ENCODE results near the gene GDF7. TPM values are rescaled to one million over a fixed set of nuclear protein-coding genes. Genes with fewer than 3 reads are reported as not detected.

Gene GDF7
- total RNA-seq, 3 donors from 2014 or later, result 0.14 to 0.73 (median 0.14) TPM

GRCh38 chr2:20647738-20648137 is 19.2 kb upstream of the GDF7 start:
- no peak for ATAC-seq
- no peaks in the 10 kb centered on the region for H3K36me3 ChIP-seq (ENCODE audit: low read depth)
- DNase-seq, result no peak
- intact Hi-C loops (cut with DNase I, micrococcal nuclease), result no loop called here
- H3K9me3 ChIP-seq, result no peaks in the 10 kb centered on the region
- H3K4me1 ChIP-seq (ENCODE audit: low read depth), result peaks cover 19% of the 10 kb centered on the region
- no peak overlapping the region for H3K4me3 ChIP-seq
- TF ChIP-seq, protein P1, sequence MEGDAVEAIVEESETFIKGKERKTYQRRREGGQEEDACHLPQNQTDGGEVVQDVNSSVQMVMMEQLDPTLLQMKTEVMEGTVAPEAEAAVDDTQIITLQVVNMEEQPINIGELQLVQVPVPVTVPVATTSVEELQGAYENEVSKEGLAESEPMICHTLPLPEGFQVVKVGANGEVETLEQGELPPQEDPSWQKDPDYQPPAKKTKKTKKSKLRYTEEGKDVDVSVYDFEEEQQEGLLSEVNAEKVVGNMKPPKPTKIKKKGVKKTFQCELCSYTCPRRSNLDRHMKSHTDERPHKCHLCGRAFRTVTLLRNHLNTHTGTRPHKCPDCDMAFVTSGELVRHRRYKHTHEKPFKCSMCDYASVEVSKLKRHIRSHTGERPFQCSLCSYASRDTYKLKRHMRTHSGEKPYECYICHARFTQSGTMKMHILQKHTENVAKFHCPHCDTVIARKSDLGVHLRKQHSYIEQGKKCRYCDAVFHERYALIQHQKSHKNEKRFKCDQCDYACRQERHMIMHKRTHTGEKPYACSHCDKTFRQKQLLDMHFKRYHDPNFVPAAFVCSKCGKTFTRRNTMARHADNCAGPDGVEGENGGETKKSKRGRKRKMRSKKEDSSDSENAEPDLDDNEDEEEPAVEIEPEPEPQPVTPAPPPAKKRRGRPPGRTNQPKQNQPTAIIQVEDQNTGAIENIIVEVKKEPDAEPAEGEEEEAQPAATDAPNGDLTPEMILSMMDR (IDR thresholded peaks at IDR 0.05), result no peak

DNA sequence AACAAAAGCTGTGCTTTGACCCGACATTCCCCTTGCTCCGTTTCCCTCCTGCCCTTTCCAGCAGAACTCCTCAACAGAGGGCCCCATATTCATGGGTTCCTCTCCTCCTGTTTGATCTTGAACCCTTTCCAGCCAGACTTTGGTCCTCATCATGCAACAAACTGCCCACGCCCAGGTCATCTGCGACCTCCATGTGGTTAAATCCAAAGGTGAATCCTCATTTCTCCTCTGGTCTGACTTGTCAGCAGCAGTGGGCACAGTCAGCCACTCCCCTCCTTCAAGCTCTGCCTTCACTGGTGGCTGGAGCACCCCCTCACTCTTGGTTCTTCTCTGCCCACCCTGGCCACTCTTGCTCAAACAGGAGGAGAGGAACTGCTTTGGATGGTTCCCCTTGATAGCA is 18.7 kb upstream of the GDF7 start:
- Histone ChIP-seq H3K9me3 (no peaks in the 10 kb centered on the region), H3K4me3 (no peak overlapping the region), H3K4me1 (ENCODE audit: low read depth) (peaks cover 19% of the 10 kb centered on the region), H3K36me3 (ENCODE audit: low read depth) (no peaks in the 10 kb centered on the region)
- intact Hi-C loops (cut with DNase I, micrococcal nuclease), result no loop called here
- DNase-seq (peak in 1 of 3 donors; percentile 16), ATAC-seq (no peak)
- TF ChIP-seq, protein P1 (IDR thresholded peaks at IDR 0.05), result no peak

DNA sequence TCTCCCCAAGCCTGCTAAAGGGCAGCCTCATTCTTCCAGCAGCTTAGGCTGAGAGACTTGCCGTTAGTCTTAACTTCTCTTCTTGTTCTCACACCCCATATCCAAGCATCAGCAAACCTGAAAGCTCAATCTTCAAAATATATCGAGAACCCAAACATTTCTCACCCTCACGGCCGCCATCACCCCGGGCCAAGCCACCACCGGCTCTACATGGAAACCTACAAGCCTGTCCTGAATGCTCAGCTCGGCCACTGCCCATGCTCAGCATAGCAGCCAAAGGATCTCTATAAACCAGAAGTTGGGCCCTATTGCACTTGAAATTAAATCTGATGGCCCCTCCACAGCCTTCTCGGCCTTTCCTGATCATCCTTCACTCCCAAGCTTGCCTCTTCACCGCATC is 18.1 kb upstream of the GDF7 start:
- TF ChIP-seq, protein P1 (IDR thresholded peaks at IDR 0.05), result no peak
- DNase-seq (peak in 1 of 3 donors; percentile 21), ATAC-seq (no peak)
- peaks cover 19% of the 10 kb centered on the region for H3K4me1 ChIP-seq (ENCODE audit: low read depth)
- no peaks in the 10 kb centered on the region for H3K9me3 ChIP-seq
- intact Hi-C loops (cut with DNase I, micrococcal nuclease), result no loop called here
- no peak overlapping the region for H3K4me3 ChIP-seq
- no peaks in the 10 kb centered on the region for H3K36me3 ChIP-seq (ENCODE audit: low read depth)

DNA sequence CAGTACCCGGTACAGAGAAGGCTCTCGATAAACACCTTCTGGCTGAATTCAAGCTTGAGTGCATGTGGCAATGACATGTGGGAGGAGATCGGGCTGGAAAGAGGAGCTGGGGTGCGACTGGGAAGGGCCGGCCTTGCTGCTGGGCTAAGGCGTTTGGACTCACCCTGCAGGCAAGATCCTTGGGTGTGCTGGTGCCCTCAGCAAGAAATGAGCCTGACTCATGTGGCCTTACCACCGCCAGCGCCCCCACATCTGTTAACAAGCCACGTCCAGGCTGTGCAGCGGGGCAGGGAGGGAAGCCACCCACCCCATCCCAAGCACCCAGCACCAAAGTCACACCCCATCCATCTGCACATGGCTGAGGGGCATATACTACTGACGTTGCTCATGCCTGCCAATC is 17.4 kb upstream of the GDF7 start:
- no peaks in the 10 kb centered on the region for H3K9me3 ChIP-seq
- H3K4me1 ChIP-seq (ENCODE audit: low read depth), result peaks cover 19% of the 10 kb centered on the region
- DNase-seq (peak in 1 of 3 donors; percentile 28), ATAC-seq (no peak)
- intact Hi-C loops (cut with DNase I, micrococcal nuclease), result no loop called here
- no peaks in the 10 kb centered on the region for H3K36me3 ChIP-seq (ENCODE audit: low read depth)
- TF ChIP-seq, protein P1 (IDR thresholded peaks at IDR 0.05), result no peak
- H3K4me3 ChIP-seq, result no peak overlapping the region

DNA sequence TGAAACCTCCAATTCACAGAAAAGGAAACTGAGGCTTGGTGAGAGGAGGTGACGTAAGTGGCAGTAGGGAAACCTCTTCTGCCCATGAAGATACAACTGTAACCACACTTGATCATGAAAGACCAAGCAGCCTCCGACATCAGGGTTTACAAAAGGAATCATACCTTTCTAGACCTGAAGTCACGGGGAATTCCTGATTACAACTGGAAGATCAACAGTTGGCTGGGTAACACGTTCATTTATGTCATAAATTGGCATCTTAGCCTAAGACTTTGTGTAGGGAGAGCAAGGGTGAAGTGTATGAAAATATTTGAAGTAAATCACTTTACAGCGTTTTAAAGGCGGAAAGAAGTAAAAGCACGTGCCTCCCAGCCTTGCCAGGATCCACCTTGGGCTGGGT is 17.0 kb upstream of the GDF7 start:
- ATAC-seq (no peak), DNase-seq (no peak)
- peak overlapping the region; percentile 69 for H3K4me3 ChIP-seq
- intact Hi-C loops (cut with DNase I, micrococcal nuclease), result no loop called here
- TF ChIP-seq, protein P1 (IDR thresholded peaks at IDR 0.05), result no peak
- no peaks in the 10 kb centered on the region for H3K9me3 ChIP-seq
- peaks cover 19% of the 10 kb centered on the region for H3K4me1 ChIP-seq (ENCODE audit: low read depth)
- H3K36me3 ChIP-seq (ENCODE audit: low read depth), result no peaks in the 10 kb centered on the region

- TF ChIP-seq, protein P1 (IDR thresholded peaks at IDR 0.05), result no peak
- peak in 2 of 3 donors; percentile 44 to 73 for DNase-seq
- intact Hi-C loops (cut with DNase I, micrococcal nuclease), result no loop called here
Observed at GRCh38 chr2:20650393-20650876, 16.5 kb upstream of the GDF7 start.

More at GRCh38 chr2:20650393-20650876, 16.5 kb upstream of the GDF7 start:
- no peaks in the 10 kb centered on the region for H3K36me3 ChIP-seq (ENCODE audit: low read depth)
- H3K4me1 ChIP-seq (ENCODE audit: low read depth), result peaks cover 19% of the 10 kb centered on the region
- H3K4me3 ChIP-seq, result peak overlapping the region; percentile 69
- peak; percentile 23 for ATAC-seq
- H3K9me3 ChIP-seq, result no peaks in the 10 kb centered on the region
